SK-N-SH treated with all-trans-retinoic acid at 6 μM for 48 hours (cell line): ENCODE measurements around the gene LRP8.

Source experiments
- ATAC-seq: fragments of 200-7000 bp; cut with Tn5 transposase; 3 replicates; pipeline ENCODE4 v1.9.1; 2020; ENCODE audit warnings: mild to moderate bottlenecking, moderate library complexity
- ARNTL ChIP-seq: fragments of 450-650 bp; formaldehyde crosslinking; IDR thresholded peaks from 2 replicates; pipeline ENCODE4 v1.5.0; 2020; ENCODE audit warnings: low read depth, mild to moderate bottlenecking, moderate library complexity, borderline replicate concordance
- BACH2 ChIP-seq: fragments of 250-450 bp; sonication (Bioruptor Pico); IDR thresholded peaks from 2 replicates; pipeline ENCODE4 v1.9.0; 2021; ENCODE audit warnings: mild to moderate bottlenecking, borderline replicate concordance
- ESRRG ChIP-seq: fragments of 250-450 bp; sonication (Bioruptor Pico); IDR thresholded peaks from 2 replicates; pipeline ENCODE4 v1.6.1; 2021; ENCODE audit warnings: mild to moderate bottlenecking
- GLIS3 ChIP-seq: fragments of 250-450 bp; sonication (Bioruptor Pico); IDR thresholded peaks from 2 replicates; pipeline ENCODE4 v1.5.0; 2020; ENCODE audit warnings: mild to moderate bottlenecking, moderate library complexity
- ISL1 ChIP-seq: fragments of 250-450 bp; sonication (Bioruptor Pico); IDR thresholded peaks from 2 replicates; pipeline ENCODE4 v2.1.2; 2022; ENCODE audit warnings: mild to moderate bottlenecking, moderate library complexity
- OSR1 ChIP-seq: fragments of 250-450 bp; sonication (Bioruptor Pico); IDR thresholded peaks from 2 replicates; pipeline ENCODE4 v1.8.0; 2022; ENCODE audit warnings: moderate library complexity, mild to moderate bottlenecking, inconsistent platforms
- PPARA ChIP-seq: fragments of 250-450 bp; sonication (Bioruptor Pico); IDR thresholded peaks from 2 replicates; pipeline ENCODE4 v1.5.0; 2020; ENCODE audit warnings: mild to moderate bottlenecking, borderline replicate concordance
- RARB ChIP-seq: fragments of 250-450 bp; sonication (Bioruptor Pico); IDR thresholded peaks from 2 replicates; pipeline ENCODE4 v1.8.0; 2021; ENCODE audit warnings: mild to moderate bottlenecking, moderate library complexity
- SNAI2 ChIP-seq: fragments of 250-450 bp; sonication (Bioruptor Pico); IDR thresholded peaks from 2 replicates; pipeline ENCODE4 v1.5.0; 2020; ENCODE audit warnings: mild to moderate bottlenecking, moderate library complexity
- TCF4 ChIP-seq: fragments of 250-450 bp; sonication (Bioruptor Pico); IDR thresholded peaks from 2 replicates; pipeline ENCODE4 v1.8.0; 2021; ENCODE audit warnings: mild to moderate bottlenecking, moderate library complexity, borderline replicate concordance
- TOX ChIP-seq: fragments of 250-450 bp; sonication (Bioruptor Pico); IDR thresholded peaks from 2 replicates; pipeline ENCODE4 v1.8.0; 2021; ENCODE audit warnings: mild to moderate bottlenecking, moderate library complexity, borderline replicate concordance
- ZC3H10 ChIP-seq: fragments of 250-450 bp; sonication (Bioruptor Pico); IDR thresholded peaks from 2 replicates; pipeline ENCODE4 v1.5.1; 2021; ENCODE audit warnings: mild to moderate bottlenecking, moderate library complexity
- ZFP3 ChIP-seq: fragments of 250-450 bp; sonication (Bioruptor Pico); IDR thresholded peaks from 2 replicates; pipeline ENCODE4 v1.5.0; 2020; ENCODE audit warnings: mild to moderate bottlenecking, moderate library complexity
- ZFP30 ChIP-seq: fragments of 450-650 bp; formaldehyde crosslinking; IDR thresholded peaks from 2 replicates; pipeline ENCODE4 v1.5.0; 2022; ENCODE audit warnings: mild to moderate bottlenecking, moderate library complexity
- ZNF565 ChIP-seq: fragments of 450-650 bp; formaldehyde crosslinking; conservative IDR thresholded peaks from 2 replicates; pipeline ENCODE4 v1.5.0; 2020; ENCODE audit warnings: low read depth, mild to moderate bottlenecking, moderate library complexity
- ZNF70 ChIP-seq: fragments of 450-650 bp; formaldehyde crosslinking; IDR thresholded peaks from 2 replicates; pipeline ENCODE4 v1.5.0; 2020; ENCODE audit warnings: mild to moderate bottlenecking, moderate library complexity
- ZNF8 ChIP-seq: fragments of 450-650 bp; formaldehyde crosslinking; IDR thresholded peaks from 2 replicates; pipeline ENCODE4 v1.5.0; 2020; ENCODE audit warnings: mild to moderate bottlenecking, moderate library complexity
- TF ChIP-seq, protein P1 (sequence below): fragments of 250-450 bp; sonication (Bioruptor Pico); IDR thresholded peaks from 2 replicates; pipeline ENCODE4 v1.8.0; 2021; ENCODE audit warnings: low read depth, mild to moderate bottlenecking, moderate library complexity, borderline replicate concordance
- TF ChIP-seq, protein P2 (sequence below): fragments of 250-450 bp; sonication (Bioruptor Pico); IDR thresholded peaks from 2 replicates; pipeline ENCODE4 v1.5.1; 2020; ENCODE audit warnings: low read depth, mild to moderate bottlenecking, moderate library complexity
- TF ChIP-seq, protein P3 (sequence below): fragments of 250-450 bp; sonication (Bioruptor Pico); IDR thresholded peaks from 2 replicates; pipeline ENCODE4 v1.5.0; 2020; ENCODE audit warnings: mild to moderate bottlenecking, moderate library complexity
- TF ChIP-seq, protein P4 (sequence below): fragments of 250-450 bp; sonication (Bioruptor Pico); IDR thresholded peaks from 2 replicates; pipeline ENCODE4 v1.5.1; 2021; ENCODE audit warnings: mild to moderate bottlenecking, moderate library complexity

LRP8 gene

DNA sequence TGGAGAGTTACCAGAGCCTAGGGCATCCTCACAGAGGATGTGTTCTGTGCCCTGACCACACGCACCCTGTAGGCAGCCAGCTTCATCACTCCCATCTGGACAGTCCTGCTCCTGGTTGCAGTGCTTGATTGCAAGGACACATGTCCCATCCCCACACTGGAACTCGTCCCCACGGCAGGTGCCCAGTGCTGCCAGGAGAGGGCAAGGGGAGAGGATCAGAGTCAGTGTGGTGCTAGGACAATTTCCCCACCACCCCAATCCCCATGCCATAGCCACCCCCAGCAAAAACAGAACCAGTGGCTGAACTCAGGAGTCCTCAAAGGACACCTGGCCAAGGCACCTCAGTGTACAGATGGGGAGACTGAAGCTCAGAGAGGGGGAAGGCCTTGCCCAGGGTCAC, 52.3 kb downstream of the LRP8 start (continued):
- TF ChIP-seq, protein P1, sequence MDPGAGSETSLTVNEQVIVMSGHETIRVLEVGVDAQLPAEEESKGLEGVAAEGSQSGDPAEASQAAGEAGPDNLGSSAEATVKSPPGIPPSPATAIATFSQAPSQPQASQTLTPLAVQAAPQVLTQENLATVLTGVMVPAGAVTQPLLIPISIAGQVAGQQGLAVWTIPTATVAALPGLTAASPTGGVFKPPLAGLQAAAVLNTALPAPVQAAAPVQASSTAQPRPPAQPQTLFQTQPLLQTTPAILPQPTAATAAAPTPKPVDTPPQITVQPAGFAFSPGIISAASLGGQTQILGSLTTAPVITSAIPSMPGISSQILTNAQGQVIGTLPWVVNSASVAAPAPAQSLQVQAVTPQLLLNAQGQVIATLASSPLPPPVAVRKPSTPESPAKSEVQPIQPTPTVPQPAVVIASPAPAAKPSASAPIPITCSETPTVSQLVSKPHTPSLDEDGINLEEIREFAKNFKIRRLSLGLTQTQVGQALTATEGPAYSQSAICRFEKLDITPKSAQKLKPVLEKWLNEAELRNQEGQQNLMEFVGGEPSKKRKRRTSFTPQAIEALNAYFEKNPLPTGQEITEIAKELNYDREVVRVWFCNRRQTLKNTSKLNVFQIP (CRISPR knock-in tag) = no peak
- TF ChIP-seq TOX (CRISPR knock-in tag) (no peak), TCF4 (CRISPR knock-in tag) (no peak)
- TF ChIP-seq, all 23 proteins: peak for 0

DNA sequence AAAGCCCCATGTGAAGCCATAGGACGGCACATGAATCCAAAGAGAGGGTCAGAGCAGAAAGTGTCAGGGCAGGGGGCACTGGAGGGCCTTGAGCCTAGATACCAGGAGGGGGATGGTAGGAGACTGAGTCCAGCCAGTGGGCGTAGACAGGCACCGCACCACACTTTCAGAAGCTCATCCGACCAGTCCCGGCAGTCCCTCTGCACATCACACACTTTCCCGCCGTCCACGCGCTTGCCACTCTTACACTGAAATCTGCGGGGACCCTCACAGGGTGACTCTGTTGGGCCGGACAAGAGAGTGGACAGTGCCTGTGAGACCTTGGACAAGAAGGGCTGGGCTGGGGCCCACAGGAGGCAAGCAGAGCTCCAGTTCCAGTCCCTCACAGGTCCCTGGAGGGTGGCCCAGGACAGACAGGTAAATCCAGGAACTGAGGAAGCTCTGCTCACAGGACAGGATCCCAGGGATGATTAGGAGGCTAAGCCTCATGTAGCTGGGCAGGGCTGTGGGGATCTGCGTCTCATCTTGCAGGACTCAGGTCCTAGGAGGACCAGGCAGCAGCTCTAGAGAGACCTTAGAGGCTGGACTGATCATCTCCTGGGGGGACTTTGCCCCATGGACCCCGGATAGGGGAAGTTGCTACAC, 53.2 kb downstream of the LRP8 start:
- no peak for ATAC-seq
- TF ChIP-seq, protein P2, sequence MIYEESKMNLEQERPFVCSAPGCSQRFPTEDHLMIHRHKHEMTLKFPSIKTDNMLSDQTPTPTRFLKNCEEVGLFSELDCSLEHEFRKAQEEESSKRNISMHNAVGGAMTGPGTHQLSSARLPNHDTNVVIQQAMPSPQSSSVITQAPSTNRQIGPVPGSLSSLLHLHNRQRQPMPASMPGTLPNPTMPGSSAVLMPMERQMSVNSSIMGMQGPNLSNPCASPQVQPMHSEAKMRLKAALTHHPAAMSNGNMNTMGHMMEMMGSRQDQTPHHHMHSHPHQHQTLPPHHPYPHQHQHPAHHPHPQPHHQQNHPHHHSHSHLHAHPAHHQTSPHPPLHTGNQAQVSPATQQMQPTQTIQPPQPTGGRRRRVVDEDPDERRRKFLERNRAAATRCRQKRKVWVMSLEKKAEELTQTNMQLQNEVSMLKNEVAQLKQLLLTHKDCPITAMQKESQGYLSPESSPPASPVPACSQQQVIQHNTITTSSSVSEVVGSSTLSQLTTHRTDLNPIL (CRISPR knock-in tag) = no peak
- TF ChIP-seq PPARA = no peak
- no peak for TF ChIP-seq SNAI2 (CRISPR knock-in tag)
- TF ChIP-seq, protein P3, sequence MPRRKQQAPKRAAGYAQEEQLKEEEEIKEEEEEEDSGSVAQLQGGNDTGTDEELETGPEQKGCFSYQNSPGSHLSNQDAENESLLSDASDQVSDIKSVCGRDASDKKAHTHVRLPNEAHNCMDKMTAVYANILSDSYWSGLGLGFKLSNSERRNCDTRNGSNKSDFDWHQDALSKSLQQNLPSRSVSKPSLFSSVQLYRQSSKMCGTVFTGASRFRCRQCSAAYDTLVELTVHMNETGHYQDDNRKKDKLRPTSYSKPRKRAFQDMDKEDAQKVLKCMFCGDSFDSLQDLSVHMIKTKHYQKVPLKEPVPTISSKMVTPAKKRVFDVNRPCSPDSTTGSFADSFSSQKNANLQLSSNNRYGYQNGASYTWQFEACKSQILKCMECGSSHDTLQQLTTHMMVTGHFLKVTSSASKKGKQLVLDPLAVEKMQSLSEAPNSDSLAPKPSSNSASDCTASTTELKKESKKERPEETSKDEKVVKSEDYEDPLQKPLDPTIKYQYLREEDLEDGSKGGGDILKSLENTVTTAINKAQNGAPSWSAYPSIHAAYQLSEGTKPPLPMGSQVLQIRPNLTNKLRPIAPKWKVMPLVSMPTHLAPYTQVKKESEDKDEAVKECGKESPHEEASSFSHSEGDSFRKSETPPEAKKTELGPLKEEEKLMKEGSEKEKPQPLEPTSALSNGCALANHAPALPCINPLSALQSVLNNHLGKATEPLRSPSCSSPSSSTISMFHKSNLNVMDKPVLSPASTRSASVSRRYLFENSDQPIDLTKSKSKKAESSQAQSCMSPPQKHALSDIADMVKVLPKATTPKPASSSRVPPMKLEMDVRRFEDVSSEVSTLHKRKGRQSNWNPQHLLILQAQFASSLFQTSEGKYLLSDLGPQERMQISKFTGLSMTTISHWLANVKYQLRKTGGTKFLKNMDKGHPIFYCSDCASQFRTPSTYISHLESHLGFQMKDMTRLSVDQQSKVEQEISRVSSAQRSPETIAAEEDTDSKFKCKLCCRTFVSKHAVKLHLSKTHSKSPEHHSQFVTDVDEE = no peak
- no peak for TF ChIP-seq ESRRG
- no peak for TF ChIP-seq ISL1
- no peak for TF ChIP-seq GLIS3 (CRISPR knock-in tag)
- TF ChIP-seq ZNF70 (CRISPR knock-in tag) = no peak
- no peak for TF ChIP-seq TOX (CRISPR knock-in tag)

DNA sequence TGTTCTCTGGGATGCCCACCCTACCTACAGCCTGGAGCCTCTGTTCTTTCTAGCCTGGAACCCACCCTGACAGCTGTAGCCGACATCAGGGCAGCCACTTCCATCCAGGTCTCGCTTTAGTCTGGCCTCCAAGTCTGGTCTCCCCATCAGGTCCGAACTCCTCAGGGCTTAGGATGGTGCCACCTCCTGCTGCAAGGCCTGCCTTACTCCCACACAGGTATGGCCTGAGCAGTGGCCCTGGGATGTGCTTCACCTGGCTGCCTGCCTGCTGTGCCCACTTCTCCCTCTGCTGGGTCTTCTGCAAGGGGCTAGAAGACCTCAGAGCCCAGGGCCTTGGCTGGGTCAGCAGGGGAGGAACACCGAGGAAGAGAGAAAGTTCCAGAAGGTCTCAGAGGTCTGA, 53.8 kb downstream of the LRP8 start:
- ATAC-seq = no peak
- TF ChIP-seq SNAI2 (CRISPR knock-in tag) (no peak), ZNF70 (CRISPR knock-in tag) (no peak), ZFP3 (CRISPR knock-in tag) (no peak), ZFP30 (CRISPR knock-in tag) (no peak), ZNF565 (CRISPR knock-in tag) (no peak), OSR1 (no peak), GLIS3 (CRISPR knock-in tag) (no peak), BACH2 (no peak), PPARA (no peak), ESRRG (no peak), ARNTL (CRISPR knock-in tag) (no peak), RARB (no peak), ISL1 (no peak), ZNF8 (CRISPR knock-in tag) (no peak), ZC3H10 (CRISPR knock-in tag) (no peak)
- TF ChIP-seq, protein P4, sequence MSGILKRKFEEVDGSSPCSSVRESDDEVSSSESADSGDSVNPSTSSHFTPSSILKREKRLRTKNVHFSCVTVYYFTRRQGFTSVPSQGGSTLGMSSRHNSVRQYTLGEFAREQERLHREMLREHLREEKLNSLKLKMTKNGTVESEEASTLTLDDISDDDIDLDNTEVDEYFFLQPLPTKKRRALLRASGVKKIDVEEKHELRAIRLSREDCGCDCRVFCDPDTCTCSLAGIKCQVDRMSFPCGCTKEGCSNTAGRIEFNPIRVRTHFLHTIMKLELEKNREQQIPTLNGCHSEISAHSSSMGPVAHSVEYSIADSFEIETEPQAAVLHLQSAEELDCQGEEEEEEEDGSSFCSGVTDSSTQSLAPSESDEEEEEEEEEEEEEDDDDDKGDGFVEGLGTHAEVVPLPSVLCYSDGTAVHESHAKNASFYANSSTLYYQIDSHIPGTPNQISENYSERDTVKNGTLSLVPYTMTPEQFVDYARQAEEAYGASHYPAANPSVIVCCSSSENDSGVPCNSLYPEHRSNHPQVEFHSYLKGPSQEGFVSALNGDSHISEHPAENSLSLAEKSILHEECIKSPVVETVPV = no peak
- TF ChIP-seq, protein P2 (CRISPR knock-in tag) = no peak
- TF ChIP-seq, protein P1 (CRISPR knock-in tag) = no peak
- TF ChIP-seq, protein P3 = no peak
